Measurements from ENCODE around the gene MS4A10. TPM values are rescaled to one million over a fixed set of nuclear protein-coding genes. Genes with fewer than 3 reads are reported as not detected.

Gene MS4A10
- total and polyA plus RNA-seq, 2 of the 8 experiments (the other 6 are each of a cell fraction or from before 2014, with no cell fraction given), result not detected

DNA sequence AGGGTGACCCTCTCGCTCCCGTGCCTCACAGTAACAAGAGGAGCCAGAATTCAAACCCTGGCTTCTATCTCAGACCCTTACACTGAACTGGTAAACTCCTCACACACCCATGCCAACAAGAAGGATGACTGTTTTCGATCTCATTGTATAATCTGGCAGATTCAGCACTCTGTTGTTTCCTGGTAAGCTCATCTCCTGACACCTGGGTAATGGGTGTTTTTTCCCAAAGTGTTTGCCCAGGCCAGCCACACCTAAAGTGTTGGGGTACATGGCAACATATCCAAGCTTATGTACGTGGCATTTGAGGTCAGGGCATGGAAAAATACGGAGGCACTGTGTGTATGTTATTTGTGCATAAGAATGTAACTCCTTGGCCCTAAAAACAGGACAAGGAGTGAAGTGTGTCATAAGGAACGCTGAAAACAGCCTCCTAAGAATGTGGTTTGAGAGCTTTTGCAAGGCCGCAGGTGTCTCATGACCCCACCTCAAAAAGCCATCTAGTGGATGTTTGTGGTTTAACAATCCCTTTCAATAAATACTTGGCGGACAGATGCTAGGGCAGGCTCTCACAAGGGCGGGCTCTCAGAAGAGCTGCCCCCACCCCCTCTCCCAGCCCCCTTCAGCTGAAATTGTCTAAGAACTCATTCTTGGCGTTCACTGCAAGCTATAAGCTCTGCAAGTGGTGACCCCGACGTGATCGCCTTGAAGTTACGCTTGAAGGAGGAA lies 28.7 kb upstream of the MS4A10 start, which contains the start of gene MS4A15:
TSS of gene MS4A15 (plus strand) at position 561 of the 726 bp plus-strand sequence. CDS start 6,867 bp downstream, outside the sequence.
- no peaks in the 10 kb centered on the region for H4K20me1 ChIP-seq (replicated peaks in 1 of 2; ENCODE audit: control insufficient read depth in 1 of 2, insufficient read depth in 2 of 2, low read length in 2 of 2)
- H2BK5ac ChIP-seq (ENCODE audit: low read depth, low read length), result no peak within 1 kb of the TSS
- ChIA-PET CTCF (ENCODE audit: partially characterized antibody) (interaction anchor here (0.6 to 1.9 kb wide), 31 partner anchors 9 to 1532 kb away, joined by 3 to 28 read pairs (median 4); partner anchors contain the start of genes MS4A10 and MS4A8), POLR2A (ENCODE audit: partially characterized antibody) (no interaction called here)
- H3K4ac ChIP-seq (replicated peaks; ENCODE audit: insufficient read length, low read depth, low read length), result no peak within 1 kb of the TSS
- DNase-seq (ENCODE audit: low read depth in 1 of 2, low spot score in 2 of 2) (no peak), FAIRE-seq (peak; percentile 32)
- H2AFZ ChIP-seq (ENCODE audit: low read length), result peak within 1 kb of the TSS; percentile 90
- no peak within 1 kb of the TSS for H2BK20ac ChIP-seq (ENCODE audit: low read length)
- H4K5ac ChIP-seq (ENCODE audit: insufficient read length, low read depth, low read length), result no peak within 1 kb of the TSS
- 58% methylated on average over 13 of the region's 14 CpGs; no CpG with 5 or more reads in 1 of the 2 experiments for WGBS, 2 experiments (ENCODE audit: extremely low coverage in 1 of 2, insufficient coverage in 1 of 2, insufficient read length in 1 of 2, insufficient replicate concordance in 2 of 2, low coverage in 1 of 2, low lambda C conversion rate in 2 of 2, missing lambda C conversion rate in 1 of 2)
- H3K36me3 ChIP-seq (ENCODE audit: control insufficient read depth in 2 of 4, insufficient read depth in 4 of 4, low read length in 3 of 4), result no peaks in the 10 kb centered on the region
- no peak within 1 kb of the TSS for H3K9ac ChIP-seq (replicated peaks in 1 of 4; ENCODE audit: extremely low read depth in 1 of 4, low read depth in 3 of 4, low read length in 3 of 4)
- no peak within 1 kb of the TSS for H3K27ac ChIP-seq (ENCODE audit: low read depth, low read length)
- H4K8ac ChIP-seq (ENCODE audit: extremely low read depth, insufficient read depth, low read length), result no peak within 1 kb of the TSS
- H3K4me3 ChIP-seq (ENCODE audit: extremely low read depth in 1 of 4, insufficient read depth in 2 of 4, low read depth in 3 of 4, low read length in 4 of 4), result no peak within 1 kb of the TSS
- no peaks in the 10 kb centered on the region for H3K79me2 ChIP-seq (ENCODE audit: control insufficient read depth in 1 of 2, insufficient read depth in 2 of 2, low read length in 2 of 2)
- no peaks in the 10 kb centered on the region for H3K27me3 ChIP-seq (replicated peaks in 1 of 4; ENCODE audit: control insufficient read depth in 3 of 4, extremely low read depth in 1 of 4, insufficient read depth in 3 of 4, low read length in 3 of 4)
- H2BK12ac ChIP-seq (ENCODE audit: low read depth, low read length), result no peak within 1 kb of the TSS
- H4K91ac ChIP-seq (replicated peaks; ENCODE audit: insufficient read length, low read length), result no peak within 1 kb of the TSS
- no peak within 1 kb of the TSS for H3K4me2 ChIP-seq (ENCODE audit: insufficient read depth in 1 of 2, low read depth in 2 of 2, low read length in 2 of 2)
- H3K14ac ChIP-seq (ENCODE audit: insufficient read length), result no peak within 1 kb of the TSS
- 0 out of 4 replicates have a peak, but pooled peaks cover 0 to 4% of the 10 kb centered on the region in 2 experiments for H3K9me3 ChIP-seq (ENCODE audit: insufficient read depth in 2 of 2, low read depth in 1 of 2, low read length in 1 of 2)
- no peak within 1 kb of the TSS for H3K18ac ChIP-seq (ENCODE audit: extremely low read depth, low read length)
- H2BK15ac ChIP-seq (ENCODE audit: low read length), result no peak within 1 kb of the TSS
- no peaks in the 10 kb centered on the region for H3K23me2 ChIP-seq (ENCODE audit: low read depth, low read length)
- H3K56ac ChIP-seq (replicated peaks; ENCODE audit: insufficient read length, low read depth, low read length), result no peak within 1 kb of the TSS
- H2BK120ac ChIP-seq (replicated peaks; ENCODE audit: low read depth, low read length), result no peak within 1 kb of the TSS
- H2AK5ac ChIP-seq (ENCODE audit: low read depth, low read length), result no peak within 1 kb of the TSS
- no peaks in the 10 kb centered on the region; a peak in 2 of 7 replicates for H3K4me1 ChIP-seq (replicated peaks in 1 of 4; ENCODE audit: control insufficient read depth in 3 of 4, insufficient read depth in 4 of 4, low read length in 3 of 4)
- H3K23ac ChIP-seq (ENCODE audit: insufficient read length), result no peak within 1 kb of the TSS
- no peaks in the 10 kb centered on the region for H3K79me1 ChIP-seq (ENCODE audit: low read depth, low read length)
- TF ChIP-seq JUN (IDR thresholded peaks at IDR 0.05; ENCODE audit: low read depth, low read length) (no peak), TEAD4 (IDR thresholded peaks at IDR 0.05; ENCODE audit: low read depth, low read length) (no peak), CBX8 (IDR thresholded peaks at IDR 0.05; ENCODE audit: borderline replicate concordance, low read depth, low read length) (no peak), SIRT6 (IDR thresholded peaks at IDR 0.05; ENCODE audit: low read length) (no peak), TAF7 (optimal IDR thresholded peaks at IDR 0.05; ENCODE audit: borderline replicate concordance, low read depth, low read length) (no peak), SIN3A (conservative IDR thresholded peaks at IDR 0.05 in 1 of 2, IDR thresholded peaks at IDR 0.05 in 1 of 2; ENCODE audit: low read depth in 1 of 2, low read length in 2 of 2) (no peak), GABPA (IDR thresholded peaks at IDR 0.05; ENCODE audit: borderline replicate concordance, insufficient read depth, low read length) (no peak), BRCA1 (IDR thresholded peaks at IDR 0.05; ENCODE audit: low read depth, low read length) (no peak), NRF1 (IDR thresholded peaks at IDR 0.05; ENCODE audit: low read depth, low read length) (no peak), HDAC2 (IDR thresholded peaks at IDR 0.05; ENCODE audit: borderline replicate concordance in 1 of 2, low read depth in 2 of 2, low read length in 2 of 2) (no peak), MAFK (IDR thresholded peaks at IDR 0.05; ENCODE audit: low read depth, low read length) (no peak)

Measured in H1 (cell line).